HG02870 (cell line): ENCODE measurements around the gene SDS.
A peak's percentile ranks its signal among the peaks of the same experiment; 100 is the strongest.

ENCODE experiments used
- ATAC-seq: cut with Tn5 transposase; IDR thresholded peaks from one replicate; pipeline ENCODE4 v1.9.1; 2021; ENCODE audit warnings: mild to moderate bottlenecking, moderate library complexity; ENCODE audit not compliant: unreplicated experiment

SDS gene

DNA sequence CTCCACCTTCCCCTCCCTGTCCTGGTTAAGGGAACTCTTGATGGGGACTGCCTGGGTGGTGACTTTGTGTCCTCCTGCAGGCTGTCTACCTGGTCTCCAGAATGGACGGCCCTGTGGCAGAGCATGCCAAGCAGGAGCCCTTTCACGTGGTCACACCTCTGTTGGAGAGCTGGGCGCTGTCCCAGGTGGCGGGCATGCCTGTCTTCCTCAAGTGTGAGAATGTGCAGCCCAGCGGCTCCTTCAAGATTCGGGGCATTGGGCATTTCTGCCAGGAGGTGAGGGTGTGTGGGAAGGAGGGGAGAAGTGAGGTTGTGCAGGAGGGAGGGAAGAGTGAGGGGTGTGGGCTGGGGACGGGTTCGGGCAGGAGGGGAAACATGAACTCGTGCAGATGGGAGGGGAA is 24.2 kb upstream of the SDS start:
- no peak for ATAC-seq

DNA sequence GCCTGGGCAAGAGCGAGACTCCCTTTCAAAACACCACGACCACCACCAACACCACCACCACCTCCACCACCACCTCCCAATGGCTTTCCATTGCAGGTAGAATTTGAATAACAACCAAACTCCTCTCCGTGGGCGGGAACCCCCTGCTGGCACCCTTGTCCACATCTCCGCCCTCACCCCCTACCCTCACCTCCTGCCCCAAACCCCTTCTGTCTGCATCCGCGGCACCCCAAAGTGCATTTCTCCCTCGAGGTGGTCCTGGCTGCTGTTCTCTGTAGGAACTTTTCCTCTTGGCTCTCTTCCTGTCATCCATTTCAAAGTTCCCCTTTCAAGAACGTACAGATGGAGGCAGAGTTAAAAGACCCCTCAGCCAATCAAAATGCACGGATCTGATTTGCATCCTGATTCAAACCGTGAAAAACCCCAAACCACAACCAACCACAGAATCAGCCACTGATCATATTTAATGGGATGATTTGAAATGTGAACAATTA is 22.3 kb upstream of the SDS start:
- no peak for ATAC-seq

DNA sequence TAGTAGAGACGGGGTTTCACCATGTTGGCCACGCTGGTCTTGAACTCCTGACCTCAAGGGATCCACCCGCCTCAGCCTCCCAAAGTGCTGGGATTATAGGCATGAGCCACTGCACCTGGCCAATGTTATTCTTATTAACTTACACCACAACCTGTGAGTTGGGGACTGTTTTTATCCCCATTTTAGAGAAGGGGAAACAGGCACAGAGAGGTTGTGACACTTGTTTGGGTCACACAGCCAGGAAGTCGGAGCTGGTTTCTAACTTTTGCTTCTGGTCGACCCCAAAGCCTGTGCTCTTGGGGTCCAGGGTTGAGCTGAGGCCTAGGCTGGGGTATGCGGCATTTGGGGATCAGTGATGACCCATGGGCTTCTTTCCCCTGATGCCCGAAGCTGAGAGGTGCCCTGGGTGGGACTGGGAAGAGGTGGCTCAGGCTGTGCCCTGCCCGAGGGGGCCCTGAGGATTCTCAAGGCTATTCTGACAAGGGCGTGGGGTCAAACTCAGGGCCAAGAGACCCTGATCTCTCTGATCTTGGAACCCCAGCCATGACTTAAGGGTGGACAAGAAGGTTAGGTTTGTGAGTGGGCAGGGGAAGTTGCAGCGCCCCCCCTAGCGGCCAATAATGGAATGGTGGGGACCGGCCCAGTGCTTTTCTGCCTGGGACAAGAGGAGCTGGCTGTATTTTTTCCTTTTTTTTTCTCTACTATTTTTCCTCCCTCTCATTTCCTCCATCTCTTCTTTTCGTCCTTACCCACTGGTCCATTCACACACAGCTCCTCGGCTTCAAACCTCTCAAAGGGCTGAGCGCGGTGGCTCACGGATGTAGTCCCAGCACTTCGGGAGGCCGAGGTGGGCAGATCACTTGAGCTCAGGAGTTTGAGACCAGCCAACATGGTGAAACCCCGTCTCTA is 21.5 kb upstream of the SDS start:
- ATAC-seq = no peak

DNA sequence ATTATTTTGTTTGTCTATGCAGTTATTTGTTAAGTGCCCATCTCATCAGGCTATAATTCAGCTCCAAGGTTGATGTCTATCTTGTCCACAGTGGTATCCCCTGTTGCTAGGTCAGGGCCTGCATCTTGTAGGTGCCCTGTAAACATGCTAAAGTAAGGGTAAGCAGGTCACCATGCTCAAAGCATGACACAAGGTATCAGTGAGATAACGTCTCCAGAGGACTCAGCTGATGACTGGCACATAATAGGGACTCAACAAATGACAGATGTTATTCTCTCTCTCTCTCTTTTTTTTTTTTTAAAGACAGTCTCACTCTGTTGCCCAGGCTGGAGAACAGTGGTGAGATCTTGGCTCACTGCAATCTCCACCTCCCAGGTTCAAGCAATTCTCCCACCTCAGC is 20.8 kb upstream of the SDS start:
- no peak for ATAC-seq

DNA sequence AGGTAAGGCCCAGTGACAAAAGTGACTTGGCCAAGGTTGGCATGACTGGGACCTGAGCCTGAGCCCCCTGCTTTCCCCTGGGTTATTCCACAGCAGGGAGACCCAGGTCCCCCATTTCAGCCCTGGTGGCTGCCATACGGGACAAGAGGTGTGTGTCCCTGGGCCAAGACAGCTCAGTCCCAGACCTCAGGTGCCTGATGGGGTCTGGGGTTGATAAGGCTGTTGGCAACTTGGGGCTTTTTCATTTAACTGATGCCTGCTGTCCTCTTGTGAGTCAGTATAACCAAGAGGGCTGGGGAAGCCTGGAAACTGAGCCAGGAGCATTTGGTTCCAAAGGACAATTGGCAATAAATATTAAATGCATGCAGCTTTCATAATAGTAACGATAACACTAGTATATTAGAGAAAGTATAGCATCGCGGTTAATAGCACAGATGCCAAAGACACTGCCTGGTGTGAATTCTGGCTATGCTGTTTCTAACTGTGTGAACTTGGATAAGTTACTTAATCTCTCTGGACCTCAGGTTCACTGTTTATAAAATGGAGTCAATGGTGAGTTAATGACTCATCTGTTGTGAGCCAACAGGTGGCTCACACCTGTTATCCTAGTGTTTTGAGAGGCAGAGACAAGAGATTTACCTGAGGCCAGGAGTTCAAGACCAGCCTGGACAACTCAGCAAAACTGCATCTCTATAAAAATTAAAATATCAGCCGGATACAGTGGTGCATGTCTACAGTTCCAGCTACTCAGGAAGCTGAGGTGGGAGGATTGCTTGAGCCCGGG is 19.4 kb upstream of the SDS start:
- no peak for ATAC-seq

DNA sequence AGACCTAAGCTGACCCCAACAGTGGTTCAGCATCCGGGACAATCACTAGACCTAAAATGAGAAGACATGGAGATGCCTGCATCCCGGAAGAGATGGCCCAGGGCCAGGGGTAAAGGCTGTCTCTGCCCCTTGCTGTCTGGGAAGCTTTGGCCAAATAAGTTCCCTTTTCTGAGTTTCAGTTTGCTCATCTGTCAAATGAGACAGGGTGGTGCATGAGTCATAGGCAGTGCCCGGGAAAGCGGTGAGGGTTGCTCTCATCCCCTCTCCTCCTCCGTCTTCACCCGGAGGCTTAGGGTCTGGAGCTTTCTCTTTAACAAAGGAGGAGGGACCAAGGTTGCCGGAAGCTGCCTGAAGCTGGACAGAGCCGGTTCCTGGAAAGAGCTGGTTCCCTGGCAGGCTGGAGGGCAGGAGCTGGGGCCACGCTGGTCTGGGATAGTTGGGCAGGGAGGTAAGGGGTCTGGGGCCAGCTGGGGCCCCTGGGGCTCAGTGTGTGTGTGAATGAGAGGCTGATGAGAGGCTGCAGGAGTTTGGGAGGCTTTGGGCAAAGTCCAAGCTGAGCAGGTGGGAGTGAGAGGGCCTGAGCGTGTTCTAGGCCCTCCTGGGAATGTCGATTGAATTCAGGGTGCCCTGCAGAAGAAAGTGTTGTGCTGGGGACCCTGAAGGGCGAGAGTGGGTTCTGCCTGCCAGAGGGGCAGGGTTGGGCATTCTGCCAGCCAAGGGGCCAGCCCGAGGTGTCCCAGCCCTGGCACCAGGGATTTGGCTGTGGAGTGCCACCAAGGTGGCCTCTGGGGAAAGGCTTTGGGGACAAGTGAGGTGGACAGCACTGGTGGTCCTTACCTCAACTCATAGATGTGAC is 18.6 kb upstream of the SDS start, which contains the start of gene SDSL:
TSS of gene SDSL (plus strand) at position 351 of the 856 bp plus-strand sequence. CDS start 5,603 bp downstream, outside the sequence.
- peak; percentile 88 for ATAC-seq

DNA sequence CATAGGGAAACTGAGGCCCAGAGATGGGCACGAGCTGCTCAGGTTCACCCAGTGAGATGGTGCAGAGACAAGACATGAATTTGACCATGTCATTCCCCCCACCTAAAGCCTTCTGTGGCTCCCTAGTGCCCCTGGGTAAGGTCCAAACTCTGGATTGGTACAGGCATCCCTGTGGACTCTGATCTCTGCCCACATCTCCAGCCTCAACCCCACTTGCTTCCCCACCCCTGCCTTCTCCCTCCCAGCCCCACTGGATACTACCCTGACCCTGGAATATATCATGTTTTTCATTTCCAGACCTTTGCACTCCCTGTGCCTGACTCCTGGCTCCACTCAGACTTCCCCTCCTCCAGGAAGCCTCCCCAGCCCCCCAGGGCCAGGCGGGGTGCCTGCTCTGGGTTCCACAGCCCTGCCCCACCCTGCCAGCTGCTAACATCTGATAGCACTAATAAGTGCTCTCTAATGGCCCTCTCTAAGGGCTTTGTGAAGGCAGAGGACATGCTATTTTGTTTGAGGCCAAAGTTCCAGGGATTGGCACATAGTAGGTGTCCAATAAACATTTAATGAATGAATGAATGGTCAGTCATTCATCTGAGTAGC is 17.4 kb upstream of the SDS start:
- ATAC-seq = no peak

DNA sequence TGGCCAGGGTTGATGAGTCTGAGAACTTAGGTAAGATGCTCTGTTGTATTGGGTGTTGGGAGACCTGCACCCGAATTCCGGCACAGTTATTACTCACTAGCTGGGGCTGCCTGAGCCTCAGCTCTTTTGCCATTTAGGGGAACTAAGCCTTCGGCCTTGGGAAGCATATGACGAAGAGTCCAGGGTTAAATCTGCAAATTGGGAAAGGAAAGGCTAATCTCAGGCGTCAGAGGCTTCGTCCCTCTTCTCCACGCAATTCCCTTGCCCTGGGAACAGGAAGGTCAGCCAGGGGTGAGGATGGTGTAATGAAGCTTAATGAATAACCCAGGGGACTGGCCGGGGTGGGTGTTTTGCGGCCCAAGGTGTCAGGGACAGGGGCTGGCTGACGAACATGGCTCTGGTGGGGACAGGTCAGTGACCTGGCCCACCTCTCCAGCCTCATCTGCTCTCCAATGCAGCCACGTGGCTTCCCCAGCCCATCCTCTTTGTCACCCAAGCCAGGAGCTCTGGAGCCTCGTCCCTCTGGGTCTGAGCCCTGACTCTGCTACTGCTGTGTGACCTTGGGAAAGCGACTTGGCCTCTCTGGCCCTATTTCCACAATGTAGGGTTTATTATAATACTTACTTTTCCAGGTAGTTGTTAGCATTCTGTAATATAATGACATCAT is 14.7 kb upstream of the SDS start:
- ATAC-seq = no peak

DNA sequence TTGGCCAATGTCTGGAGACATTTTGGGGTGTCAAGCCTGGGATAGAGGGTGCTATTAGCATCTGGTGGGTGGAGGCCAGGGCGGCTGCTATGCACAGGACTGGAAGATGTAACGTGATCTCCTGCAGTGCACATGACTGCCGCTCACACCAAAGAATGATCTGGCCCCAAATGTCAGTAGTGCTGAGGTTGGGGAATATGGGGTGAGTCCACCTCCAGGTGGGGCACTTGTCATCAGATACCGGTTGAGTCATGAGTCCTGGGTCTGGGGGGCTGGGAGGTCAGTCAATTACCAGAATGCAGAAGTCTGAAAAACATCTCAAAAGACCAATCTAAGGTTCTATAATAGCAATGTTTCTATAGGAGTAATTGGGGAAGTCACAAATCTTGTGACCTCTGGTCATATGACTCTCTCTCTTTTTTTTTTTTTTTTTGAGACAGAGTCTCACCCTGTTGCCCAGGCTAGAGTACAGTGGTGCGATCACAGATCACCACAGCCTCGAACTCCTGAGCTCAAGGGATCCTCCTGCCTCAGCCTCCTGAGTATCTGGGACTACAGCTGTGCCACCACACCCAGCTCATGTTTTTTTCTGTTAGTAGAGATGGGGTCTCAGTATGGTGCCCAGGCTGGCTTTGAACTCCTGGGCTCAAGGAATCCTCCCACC is 12.5 kb upstream of the SDS start:
- no peak for ATAC-seq

DNA sequence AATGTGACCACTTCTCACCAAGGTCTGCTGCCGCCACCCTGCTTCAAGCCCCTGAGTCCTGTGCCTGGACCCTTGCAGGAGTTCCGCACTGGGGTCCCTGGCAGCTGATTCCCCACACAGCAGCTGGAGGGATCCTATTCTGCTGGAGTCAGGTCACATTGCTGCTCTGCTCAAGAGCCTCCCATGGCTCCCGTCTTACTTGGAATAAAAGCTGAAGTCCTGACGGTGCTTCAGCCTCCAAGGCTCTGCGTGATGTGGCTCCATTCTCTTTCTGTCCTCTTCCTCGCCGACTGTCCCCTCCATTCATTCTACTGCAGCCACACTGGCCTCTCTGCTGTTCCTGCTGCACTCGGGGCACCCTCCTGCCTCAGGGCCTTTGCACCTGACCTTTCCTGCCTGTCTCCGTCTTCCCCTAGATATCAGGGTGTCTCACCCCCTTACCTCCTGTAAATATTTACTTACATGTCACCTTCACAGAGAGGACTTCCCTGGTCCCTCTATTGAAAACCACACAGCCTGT is 10.9 kb upstream of the SDS start:
- no peak for ATAC-seq

DNA sequence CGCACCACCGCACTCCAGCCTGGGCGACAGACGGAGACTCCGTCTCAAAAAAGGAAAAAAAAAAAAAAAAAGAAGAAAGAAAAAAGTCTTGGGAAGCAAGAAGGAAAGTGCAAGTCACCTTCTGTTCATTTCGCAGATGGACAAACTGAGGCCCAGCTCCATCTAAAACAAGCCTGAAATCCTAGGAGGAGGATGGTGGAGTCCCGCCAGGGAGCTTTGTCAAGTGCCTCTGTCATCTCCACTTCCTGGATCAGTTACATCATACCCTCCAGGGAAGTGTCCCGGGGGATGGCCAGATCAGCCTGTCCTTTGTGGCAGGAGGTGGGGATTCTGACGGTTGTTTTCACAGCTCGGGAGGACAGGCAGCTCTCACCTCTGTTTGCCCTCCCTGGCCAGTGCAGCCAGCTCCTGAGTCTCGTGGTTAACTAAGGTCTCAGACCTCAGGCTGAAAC is 9.8 kb upstream of the SDS start:
- ATAC-seq = no peak

DNA sequence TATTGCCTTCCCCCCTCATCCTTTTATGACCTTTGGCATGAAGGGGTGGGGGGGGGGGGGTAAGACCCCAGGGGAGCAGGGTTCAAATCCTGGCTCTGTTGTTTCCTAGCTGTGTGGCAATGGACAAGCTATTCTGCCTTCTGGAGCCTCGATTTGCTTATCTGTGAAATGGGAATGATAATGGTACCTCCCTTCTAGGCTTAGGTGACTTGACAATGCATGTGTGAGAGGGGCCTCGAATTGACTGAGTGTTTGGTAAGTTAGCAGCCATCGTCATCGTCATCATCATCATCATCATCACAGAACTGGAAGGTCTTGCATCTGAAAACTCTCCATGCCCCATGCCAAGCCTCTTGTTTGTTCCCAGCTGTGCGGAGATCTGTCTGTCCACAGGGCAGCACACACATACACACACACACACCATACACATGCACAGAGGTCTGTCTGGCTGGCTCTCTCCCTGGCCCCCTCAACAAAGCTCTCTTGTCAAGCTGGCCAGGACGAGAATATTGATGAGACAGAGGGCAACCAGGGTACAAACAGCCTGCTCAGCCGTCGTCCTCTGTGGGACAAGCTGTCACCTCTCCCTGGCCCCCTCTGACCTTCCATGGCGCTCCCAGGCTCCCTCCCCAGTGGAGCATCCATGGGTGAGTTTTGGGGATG is 5.9 kb upstream of the SDS start:
- ATAC-seq = no peak

DNA sequence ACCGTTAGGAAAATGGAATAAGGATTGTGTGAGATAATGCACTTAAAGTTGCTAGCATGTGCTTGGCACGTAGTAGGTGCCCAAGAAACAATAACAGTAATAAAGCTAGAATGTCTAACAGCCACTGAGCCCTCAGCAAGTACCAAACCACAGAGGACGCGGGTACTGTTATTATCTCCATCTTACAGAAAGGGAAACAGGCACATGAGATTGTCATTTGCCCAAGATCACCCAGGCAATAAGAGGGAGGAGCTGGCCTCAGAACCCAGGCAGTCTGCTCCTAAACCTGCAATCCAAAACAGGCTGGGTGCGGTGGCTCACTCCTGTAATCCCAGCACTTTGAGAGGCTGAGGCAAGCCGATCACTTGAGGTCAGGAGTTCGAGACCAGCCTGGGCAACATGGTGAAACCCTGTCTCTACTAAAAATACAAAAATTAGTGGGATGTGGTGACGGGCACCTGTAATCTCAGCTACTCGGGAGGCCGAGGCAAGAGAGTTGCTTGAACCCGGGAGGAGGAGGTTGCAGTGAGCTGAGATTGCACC is 5.1 kb upstream of the SDS start:
- no peak for ATAC-seq

DNA sequence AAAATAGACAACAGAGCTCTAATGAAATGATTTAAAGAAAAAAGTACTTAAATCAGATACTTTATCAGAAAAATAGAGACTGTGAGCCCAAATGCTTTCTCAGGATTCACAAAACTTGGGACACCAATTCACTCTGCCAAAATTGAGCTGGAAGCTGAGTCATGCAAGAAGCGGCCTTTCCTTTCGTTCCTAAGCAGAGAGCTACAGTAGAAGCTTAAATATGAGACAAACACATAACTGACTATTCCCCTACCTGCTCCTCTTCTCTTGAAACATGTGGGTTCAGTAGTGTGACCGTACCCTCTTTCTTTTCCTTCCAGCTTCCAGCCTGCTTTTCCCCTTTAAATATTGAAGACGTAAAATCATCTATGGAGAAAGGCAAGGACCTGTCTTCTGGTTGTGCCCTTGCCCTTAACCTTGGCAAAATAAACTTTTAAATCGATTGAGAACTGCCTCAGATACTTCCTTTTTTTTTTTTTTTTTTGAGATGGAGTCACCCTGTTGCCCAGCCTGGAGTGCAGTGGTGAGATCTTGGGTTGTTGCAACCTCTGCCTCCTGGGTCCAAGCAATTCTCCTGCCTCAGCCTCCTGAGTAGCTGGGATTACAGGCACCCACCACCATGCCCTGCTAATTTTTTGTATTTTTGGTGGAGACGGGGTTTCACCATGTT is 4.4 kb upstream of the SDS start:
- ATAC-seq = no peak

DNA sequence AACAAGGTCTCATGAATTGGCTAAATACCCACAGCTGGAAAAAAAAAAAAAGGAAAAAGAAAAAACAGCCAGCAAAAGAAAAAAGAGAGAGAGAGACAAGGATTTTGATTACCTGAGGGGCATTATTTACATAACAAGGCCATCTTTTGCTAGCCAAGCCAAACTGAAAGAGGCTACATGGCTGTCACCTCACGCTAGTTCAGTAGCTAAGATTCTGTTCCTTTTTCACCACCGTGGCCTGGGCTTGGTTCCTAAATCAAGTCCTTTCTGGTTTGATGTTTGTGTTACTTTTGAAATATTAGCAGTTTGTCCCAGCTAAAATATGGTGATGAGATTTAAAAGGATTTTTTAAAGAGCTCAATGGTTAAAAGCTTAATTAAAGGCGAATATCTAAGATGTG is 2.0 kb upstream of the SDS start:
- ATAC-seq = no peak

DNA sequence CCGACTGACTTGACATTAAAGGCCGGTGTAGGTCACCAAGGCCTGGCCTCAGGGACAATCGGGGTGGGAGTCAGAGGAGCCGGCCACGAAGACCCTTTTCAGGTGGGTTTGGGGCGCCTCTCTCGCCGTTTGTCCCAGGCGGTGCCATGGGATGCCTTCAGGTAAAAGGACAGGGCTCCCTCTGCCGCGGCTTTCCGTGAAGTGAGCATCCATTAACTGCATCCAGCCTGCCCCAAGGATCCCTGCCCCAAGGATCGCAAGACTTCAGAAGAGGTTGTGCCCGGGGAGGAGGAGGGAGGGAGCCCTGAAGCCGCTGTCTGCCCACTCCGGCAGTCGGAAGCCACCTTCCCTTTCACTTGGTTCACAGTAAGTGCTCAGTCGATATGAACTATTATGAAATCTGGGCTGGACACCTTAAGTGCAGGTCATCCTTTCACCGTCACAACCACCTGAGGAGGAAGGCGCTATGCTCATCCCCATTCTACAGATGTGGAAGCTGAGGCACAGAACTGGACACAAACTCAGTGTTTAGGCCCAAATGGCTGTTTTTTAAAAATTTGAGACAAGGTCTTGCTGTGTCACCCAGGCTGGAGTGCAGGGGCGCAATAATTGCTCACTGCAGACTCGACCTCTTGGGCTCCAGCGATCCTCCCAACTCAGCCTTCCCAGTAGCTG is 964 bp downstream of the SDS start:
- no peak for ATAC-seq
